ENCODE measurements around the gene STK17B. TPM values are rescaled to one million over a fixed set of nuclear protein-coding genes. Genes with fewer than 3 reads are reported as not detected.

The STK17B gene
- polyA plus RNA-seq, 2 of the 4 experiments (the other 2 are of a cell fraction), result 4.0 to 9.2 TPM

GRCh38 chr2:196131949-196132925, 39.1 kb downstream of the STK17B start:
- DNase-seq (ENCODE audit: low read depth in 1 of 2, low spot score in 1 of 2) (no peak), FAIRE-seq (no peak), ATAC-seq (peak in 1 of 2 experiments; percentile 37; a peak in 3 of 6 replicates)
- Histone ChIP-seq H3K9me3 (peaks cover 26% of the 10 kb centered on the region), H3K4me1 (no peaks in the 10 kb centered on the region), H3K27ac (no peak overlapping the region), H3K4me2 (no peak overlapping the region), H3K4me3 (no peak overlapping the region)
- WGBS (ENCODE audit: missing lambda C conversion rate), result 76% methylated on average over 5 of the region's 5 CpGs
- ChIA-PET POLR2A (no interaction called here), CTCF (interaction anchor here (0.6 to 1.6 kb wide), 3 partner anchors 54 to 412 kb away, joined by 3 to 4 read pairs (median 3); no protein-coding TSS in a partner anchor)
- TF ChIP-seq SREBF2 (IDR thresholded peaks at IDR 0.05) (no peak), HOXB13 (CRISPR knock-in tag; IDR thresholded peaks at IDR 0.05; ENCODE audit: low read depth) (no peak), HEYL (CRISPR knock-in tag; IDR thresholded peaks at IDR 0.05) (no peak), SMC3 (IDR thresholded peaks at IDR 0.05) (no peak), NPAS2 (CRISPR knock-in tag; IDR thresholded peaks at IDR 0.05; ENCODE audit: borderline replicate concordance) (no peak), HDAC2 (IDR thresholded peaks at IDR 0.05) (no peak), NR3C1 (IDR thresholded peaks at IDR 0.05) (no peak), FOSB (CRISPR knock-in tag; IDR thresholded peaks at IDR 0.05) (no peak)
- TF ChIP-seq, protein P1, sequence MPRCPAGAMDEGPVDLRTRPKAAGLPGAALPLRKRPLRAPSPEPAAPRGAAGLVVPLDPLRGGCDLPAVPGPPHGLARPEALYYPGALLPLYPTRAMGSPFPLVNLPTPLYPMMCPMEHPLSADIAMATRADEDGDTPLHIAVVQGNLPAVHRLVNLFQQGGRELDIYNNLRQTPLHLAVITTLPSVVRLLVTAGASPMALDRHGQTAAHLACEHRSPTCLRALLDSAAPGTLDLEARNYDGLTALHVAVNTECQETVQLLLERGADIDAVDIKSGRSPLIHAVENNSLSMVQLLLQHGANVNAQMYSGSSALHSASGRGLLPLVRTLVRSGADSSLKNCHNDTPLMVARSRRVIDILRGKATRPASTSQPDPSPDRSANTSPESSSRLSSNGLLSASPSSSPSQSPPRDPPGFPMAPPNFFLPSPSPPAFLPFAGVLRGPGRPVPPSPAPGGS (IDR thresholded peaks at IDR 0.05), result no peak
- TF ChIP-seq, protein P2, sequence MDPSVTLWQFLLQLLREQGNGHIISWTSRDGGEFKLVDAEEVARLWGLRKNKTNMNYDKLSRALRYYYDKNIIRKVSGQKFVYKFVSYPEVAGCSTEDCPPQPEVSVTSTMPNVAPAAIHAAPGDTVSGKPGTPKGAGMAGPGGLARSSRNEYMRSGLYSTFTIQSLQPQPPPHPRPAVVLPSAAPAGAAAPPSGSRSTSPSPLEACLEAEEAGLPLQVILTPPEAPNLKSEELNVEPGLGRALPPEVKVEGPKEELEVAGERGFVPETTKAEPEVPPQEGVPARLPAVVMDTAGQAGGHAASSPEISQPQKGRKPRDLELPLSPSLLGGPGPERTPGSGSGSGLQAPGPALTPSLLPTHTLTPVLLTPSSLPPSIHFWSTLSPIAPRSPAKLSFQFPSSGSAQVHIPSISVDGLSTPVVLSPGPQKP (IDR thresholded peaks at IDR 0.05; ENCODE audit: low read depth, low read length), result no peak

- Histone ChIP-seq H3K4me1 (no peaks in the 10 kb centered on the region), H3K4me2 (no peak overlapping the region), H3K4me3 (no peak overlapping the region), H3K9me3 (peaks cover 26% of the 10 kb centered on the region), H3K27ac (no peak overlapping the region)
- no peak for FAIRE-seq
- DNase-seq (ENCODE audit: low read depth in 1 of 2, low spot score in 1 of 2), result peak in 1 of 2 experiments; percentile 66
- WGBS (ENCODE audit: missing lambda C conversion rate), result 40% methylated on average over 7 of the region's 7 CpGs
- CTCF ChIA-PET, result interaction anchor here (0.7 to 1.6 kb wide), 2 partner anchors 53 to 195 kb away, joined by 3 to 4 read pairs; no protein-coding TSS in a partner anchor
- POLR2A ChIA-PET, result no interaction called here
- TF ChIP-seq SMC3 (IDR thresholded peaks at IDR 0.05) (0 out of 3 replicates have a peak, but pooled peaks have one; percentile 26), RAD21 (conservative IDR thresholded peaks at IDR 0.05 in 1 of 2, IDR thresholded peaks at IDR 0.05 in 1 of 2) (peak; percentile 46 to 74), NFE2L2 (conservative IDR thresholded peaks at IDR 0.05; ENCODE audit: low read length) (no peak), ESRRA (IDR thresholded peaks at IDR 0.05; ENCODE audit: borderline replicate concordance, low read length) (peak; percentile 80; the same call in 1 of the 2 replicates)
- TF ChIP-seq, protein P3, sequence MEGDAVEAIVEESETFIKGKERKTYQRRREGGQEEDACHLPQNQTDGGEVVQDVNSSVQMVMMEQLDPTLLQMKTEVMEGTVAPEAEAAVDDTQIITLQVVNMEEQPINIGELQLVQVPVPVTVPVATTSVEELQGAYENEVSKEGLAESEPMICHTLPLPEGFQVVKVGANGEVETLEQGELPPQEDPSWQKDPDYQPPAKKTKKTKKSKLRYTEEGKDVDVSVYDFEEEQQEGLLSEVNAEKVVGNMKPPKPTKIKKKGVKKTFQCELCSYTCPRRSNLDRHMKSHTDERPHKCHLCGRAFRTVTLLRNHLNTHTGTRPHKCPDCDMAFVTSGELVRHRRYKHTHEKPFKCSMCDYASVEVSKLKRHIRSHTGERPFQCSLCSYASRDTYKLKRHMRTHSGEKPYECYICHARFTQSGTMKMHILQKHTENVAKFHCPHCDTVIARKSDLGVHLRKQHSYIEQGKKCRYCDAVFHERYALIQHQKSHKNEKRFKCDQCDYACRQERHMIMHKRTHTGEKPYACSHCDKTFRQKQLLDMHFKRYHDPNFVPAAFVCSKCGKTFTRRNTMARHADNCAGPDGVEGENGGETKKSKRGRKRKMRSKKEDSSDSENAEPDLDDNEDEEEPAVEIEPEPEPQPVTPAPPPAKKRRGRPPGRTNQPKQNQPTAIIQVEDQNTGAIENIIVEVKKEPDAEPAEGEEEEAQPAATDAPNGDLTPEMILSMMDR (IDR thresholded peaks at IDR 0.05), result peak; percentile 15; the same call in 1 of the 3 replicates
- ATAC-seq, result peak; percentile 50 to 87; a peak in 4 of 6 replicates
Measured at GRCh38 chr2:196131384-196131937, 39.9 kb downstream of the STK17B start.

All from A549 (cell line).